Measurements from ENCODE around the gene ARL2BP. TPM values are rescaled to one million over a fixed set of nuclear protein-coding genes. Genes with fewer than 3 reads are reported as not detected.
"Not testable (repeated sequence)": the region's sequence is repeated elsewhere in the genome, so short reads cannot be mapped to it uniquely, and the experiment has no call there.

ARL2BP gene
- total and polyA plus RNA-seq, 2 donors = 58.3 to 84.5 TPM

DNA sequence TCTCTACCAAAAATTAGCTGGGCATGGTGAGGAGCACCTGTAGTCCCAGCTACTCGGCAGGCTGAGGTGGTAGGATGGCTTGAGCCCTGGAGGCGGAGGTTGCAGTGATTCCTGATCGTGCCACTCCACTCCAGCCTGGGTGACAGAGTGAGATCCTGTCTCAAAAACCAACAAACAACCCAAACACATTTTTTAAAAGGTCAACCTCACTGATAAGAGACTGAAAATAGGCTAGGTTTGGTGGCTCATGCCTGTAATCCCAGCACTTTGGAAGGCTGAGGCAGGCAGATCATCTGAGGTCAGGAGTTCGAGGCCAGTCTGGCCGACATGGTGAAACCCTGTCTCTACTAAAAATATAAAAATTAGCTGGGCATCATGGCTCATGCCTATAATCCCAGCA, 30.9 kb downstream of the ARL2BP start:
- not testable (repeated sequence) for H3K4me3 ChIP-seq (ENCODE audit: low read depth, low read length); DNase-seq (ENCODE audit: extremely low spot score); H3K36me3 ChIP-seq (ENCODE audit: insufficient read depth); H3K27ac ChIP-seq (ENCODE audit: low read depth); H3K4me1 ChIP-seq (ENCODE audit: insufficient read depth)
- 80% methylated on average over 5 of the region's 5 CpGs for WGBS

DNA sequence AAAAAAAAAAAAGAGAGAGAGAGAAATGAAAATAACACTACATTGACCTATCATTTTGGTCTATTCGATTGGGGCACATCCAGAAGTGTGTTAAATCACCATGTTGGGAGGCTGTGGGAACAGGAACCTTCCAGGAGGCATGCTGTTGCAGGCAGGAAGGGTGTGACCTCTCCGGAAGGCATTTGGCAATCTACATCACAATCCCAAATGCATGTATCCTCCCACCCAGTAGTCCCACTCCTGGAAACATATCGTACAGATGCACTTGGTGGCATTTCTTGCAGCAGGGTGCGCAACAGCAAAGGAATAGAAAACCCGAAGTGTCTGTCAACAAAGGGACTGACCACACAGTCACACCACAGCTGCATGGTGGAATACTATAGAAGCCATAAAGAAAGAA, 31.5 kb downstream of the ARL2BP start:
- no peak overlapping the region for H3K27ac ChIP-seq (ENCODE audit: low read depth)
- 61% methylated on average over 5 of the region's 5 CpGs for WGBS
- no peak overlapping the region for H3K4me3 ChIP-seq (ENCODE audit: low read depth, low read length)
- H3K36me3 ChIP-seq (ENCODE audit: insufficient read depth) = no peaks in the 10 kb centered on the region
- H3K4me1 ChIP-seq (ENCODE audit: insufficient read depth) = no peaks in the 10 kb centered on the region
- DNase-seq (ENCODE audit: extremely low spot score) = no peak

DNA sequence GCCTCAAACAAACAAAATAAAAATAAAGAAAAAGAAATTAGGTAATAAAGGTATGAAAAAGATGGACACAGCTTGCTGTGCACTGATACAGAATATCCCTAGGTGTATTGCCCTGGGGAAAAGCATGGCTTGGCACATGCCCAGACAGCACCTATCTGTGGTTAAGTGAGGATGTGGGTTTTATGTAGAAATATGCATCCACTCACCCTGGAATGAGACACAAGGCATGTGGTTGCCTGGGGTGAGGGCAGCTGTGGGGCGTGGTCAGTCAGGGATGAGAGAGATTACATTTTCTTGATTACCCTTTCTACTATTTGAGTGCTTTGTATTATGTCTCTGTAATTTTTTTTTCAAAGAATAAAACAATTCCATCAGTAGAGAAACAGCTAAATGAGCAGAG, 32.5 kb downstream of the ARL2BP start:
- 63% methylated on average over 1 of the region's 1 CpG for WGBS
- Histone ChIP-seq H3K27ac (ENCODE audit: low read depth) (no peak overlapping the region), H3K4me3 (ENCODE audit: low read depth, low read length) (no peak overlapping the region), H3K4me1 (ENCODE audit: insufficient read depth) (no peaks in the 10 kb centered on the region), H3K36me3 (ENCODE audit: insufficient read depth) (no peaks in the 10 kb centered on the region)
- DNase-seq (ENCODE audit: extremely low spot score) = no peak

DNA sequence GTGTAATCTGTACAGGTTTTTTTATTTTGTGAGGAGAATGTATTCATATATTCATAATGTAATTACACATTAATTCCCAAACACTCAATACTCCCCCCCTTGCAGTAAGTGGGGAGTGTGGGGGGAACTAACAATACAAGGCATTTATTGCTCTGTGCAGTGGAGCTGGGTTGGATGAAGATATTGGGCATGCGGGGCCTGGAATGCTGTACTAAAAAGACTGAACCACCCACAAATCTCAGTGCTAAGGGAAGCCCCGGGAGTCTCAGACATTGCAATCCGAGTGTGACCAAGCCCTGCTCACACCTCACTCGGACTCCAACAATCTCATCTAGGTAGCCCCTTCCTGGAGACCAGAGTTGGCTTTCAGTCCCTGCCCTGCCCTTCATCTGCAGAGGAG, 33.4 kb downstream of the ARL2BP start:
- WGBS = 67% methylated on average over 4 of the region's 4 CpGs
- H3K27ac ChIP-seq (ENCODE audit: low read depth) = no peak overlapping the region
- no peaks in the 10 kb centered on the region for H3K4me1 ChIP-seq (ENCODE audit: insufficient read depth)
- no peak for DNase-seq (ENCODE audit: extremely low spot score)
- H3K4me3 ChIP-seq (ENCODE audit: low read depth, low read length) = no peak overlapping the region
- no peaks in the 10 kb centered on the region for H3K36me3 ChIP-seq (ENCODE audit: insufficient read depth)

DNA sequence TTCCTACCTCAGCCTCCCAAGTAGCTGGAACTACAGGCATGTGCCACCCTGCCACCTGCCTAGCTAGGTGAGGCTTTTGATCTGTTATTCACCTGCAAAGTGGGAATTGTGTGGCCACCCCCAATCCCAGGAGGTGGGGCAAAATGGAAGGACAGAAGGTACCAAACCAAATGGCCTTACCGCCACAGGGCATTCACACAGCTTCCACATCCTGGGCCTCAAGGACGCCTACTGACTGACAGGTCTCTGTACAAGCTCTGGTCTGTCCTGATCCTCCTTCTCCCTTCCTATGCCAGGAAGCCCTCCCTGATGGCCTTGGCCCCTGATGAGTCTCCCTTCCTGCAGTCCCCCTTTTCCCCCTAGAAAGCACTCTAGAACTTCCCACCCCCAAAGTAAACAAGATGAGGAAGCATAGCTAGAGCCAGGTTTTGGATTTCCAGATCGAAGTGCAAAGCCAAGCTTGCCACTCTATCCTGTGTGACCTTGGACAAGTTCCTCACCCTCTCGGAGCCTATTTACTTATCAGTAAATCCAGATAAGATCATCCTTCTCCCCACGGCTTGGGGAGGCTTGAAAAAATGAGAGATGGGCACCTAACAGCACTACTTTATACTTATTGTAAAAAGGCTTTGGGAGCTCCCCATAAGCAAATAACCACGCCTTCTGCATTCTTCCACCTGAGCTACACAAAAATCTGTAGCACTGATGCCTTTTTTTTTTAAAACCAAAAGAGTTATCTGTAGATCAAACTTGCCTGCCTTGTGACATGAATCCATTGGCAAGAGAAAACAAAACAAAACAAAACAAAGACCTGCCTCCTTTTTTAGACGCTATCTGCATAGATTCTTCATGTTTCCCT, 35.0 kb downstream of the ARL2BP start:
- Histone ChIP-seq H3K4me1 (ENCODE audit: insufficient read depth) (no peaks in the 10 kb centered on the region), H3K36me3 (ENCODE audit: insufficient read depth) (no peaks in the 10 kb centered on the region), H3K27ac (ENCODE audit: low read depth) (no peak overlapping the region), H3K4me3 (ENCODE audit: low read depth, low read length) (no peak overlapping the region)
- WGBS = 59% methylated on average over 7 of the region's 7 CpGs
- no peak for DNase-seq (ENCODE audit: extremely low spot score)

DNA sequence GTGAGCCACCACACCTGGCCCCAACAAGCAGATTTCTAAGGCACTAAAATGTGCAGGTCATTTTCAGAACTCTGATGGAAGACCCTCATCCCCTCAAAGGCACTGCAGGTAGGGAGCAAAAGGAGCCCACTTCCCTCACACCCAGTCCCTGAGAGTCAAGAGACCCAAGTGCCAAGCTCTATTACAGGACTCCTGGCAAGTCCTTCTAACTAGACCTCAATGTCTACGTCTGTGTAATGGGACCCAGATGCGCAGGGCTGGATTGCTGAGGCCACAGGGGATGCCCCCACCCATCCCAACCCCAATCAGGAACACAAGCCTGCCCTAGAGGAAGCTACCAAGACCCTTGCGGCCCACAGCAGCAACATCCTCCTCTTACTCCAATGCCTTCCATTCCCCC, 36.7 kb downstream of the ARL2BP start:
- 96% methylated on average over 3 of the region's 3 CpGs for WGBS
- no peak overlapping the region for H3K4me3 ChIP-seq (ENCODE audit: low read depth, low read length)
- H3K27ac ChIP-seq (ENCODE audit: low read depth) = no peak overlapping the region
- no peak for DNase-seq (ENCODE audit: extremely low spot score)
- H3K36me3 ChIP-seq (ENCODE audit: insufficient read depth) = no peaks in the 10 kb centered on the region
- no peaks in the 10 kb centered on the region for H3K4me1 ChIP-seq (ENCODE audit: insufficient read depth)

DNA sequence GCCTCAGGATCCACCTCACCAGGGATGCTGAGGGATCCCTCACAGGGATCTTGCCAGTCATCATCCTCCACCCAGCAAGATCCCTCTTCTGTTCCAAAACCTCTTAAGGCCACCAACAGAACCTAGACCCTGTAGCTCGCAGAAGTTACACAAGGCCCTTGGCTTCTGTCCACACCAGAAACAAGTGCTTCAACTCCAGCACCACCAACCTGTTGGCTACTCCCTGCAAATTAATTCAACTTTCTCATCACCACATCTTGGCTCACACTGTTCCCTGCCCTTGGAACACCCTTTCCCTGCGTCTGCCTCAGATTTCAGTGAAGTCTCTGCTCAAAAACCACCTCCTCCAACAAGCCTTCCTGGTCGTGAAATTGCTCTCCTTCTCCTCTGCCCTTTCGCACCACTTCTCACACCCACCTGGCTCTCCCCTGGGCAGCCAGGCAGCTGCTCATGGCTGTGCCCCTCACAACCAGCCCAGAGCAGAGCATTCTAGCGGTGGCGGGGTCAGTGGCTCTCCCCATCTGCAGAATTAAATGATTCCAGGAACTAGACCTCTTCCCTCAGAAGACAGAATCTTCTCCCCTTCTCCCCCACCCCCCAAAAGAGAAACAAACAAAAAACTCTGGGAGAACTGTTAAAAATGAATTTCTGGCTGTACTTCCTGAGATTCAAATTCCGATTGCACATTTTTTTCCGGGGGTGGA, 37.6 kb downstream of the ARL2BP start:
- Histone ChIP-seq H3K27ac (ENCODE audit: low read depth) (no peak overlapping the region), H3K4me1 (ENCODE audit: insufficient read depth) (no peaks in the 10 kb centered on the region), H3K4me3 (ENCODE audit: low read depth, low read length) (no peak overlapping the region), H3K36me3 (ENCODE audit: insufficient read depth) (no peaks in the 10 kb centered on the region)
- 74% methylated on average over 8 of the region's 8 CpGs for WGBS
- DNase-seq (ENCODE audit: extremely low spot score) = no peak

DNA sequence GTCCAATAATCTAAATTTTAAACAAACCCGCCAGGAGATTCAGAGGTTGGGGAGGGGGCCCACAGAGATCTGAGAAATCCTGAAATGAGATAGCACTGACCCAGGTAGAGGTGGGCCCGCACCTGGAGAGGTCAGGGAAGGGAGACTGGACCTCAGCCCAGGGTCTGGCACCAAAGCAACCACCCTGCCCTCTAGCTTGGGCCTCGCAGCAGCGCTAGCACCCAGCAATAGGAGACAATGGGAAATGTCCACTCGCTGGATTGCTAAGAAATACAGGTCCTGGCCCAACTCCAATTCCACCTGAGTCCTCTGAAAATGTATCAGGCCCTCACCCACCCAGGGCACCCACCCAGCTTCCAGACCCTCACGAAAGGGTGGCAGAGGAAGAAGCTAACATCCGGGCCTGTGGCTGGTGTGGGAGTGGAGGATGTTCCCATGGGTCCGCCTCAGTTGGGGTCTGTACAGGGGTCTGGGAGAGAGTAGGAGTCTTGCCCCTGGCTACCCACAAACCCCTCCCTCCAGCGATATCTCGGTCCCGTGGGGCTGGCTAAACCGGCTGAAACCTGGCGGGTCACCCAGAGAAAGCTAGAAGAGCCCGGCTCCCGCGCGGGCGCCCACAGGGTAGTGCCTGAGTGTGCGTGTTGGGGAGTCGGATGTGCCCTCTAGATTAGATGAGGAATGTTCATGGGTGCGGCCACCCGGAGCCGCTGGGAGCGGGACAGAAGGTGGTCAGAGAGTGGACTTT, 38.3 kb downstream of the ARL2BP start:
- H3K4me1 ChIP-seq (ENCODE audit: insufficient read depth) = no peaks in the 10 kb centered on the region
- 53% methylated on average over 24 of the region's 24 CpGs for WGBS
- DNase-seq (ENCODE audit: extremely low spot score) = no peak
- peak overlapping the region; percentile 58 for H3K4me3 ChIP-seq (ENCODE audit: low read depth, low read length)
- no peak overlapping the region for H3K27ac ChIP-seq (ENCODE audit: low read depth)
- H3K36me3 ChIP-seq (ENCODE audit: insufficient read depth) = no peaks in the 10 kb centered on the region

DNA sequence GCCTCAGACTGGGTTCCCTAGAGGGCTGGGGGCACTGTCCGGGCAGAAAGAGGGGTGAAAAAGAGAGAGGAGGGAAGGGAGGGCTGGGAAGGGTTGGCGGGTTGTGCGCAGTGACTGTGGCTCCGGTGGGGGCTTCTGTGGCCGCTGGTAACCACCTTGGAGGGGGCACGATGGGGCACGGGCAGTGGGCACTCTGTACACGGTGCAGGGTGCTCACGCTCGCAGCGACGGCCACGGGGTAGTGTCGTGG, 38.8 kb downstream of the ARL2BP start:
- H3K4me1 ChIP-seq (ENCODE audit: insufficient read depth) = no peaks in the 10 kb centered on the region
- DNase-seq (ENCODE audit: extremely low spot score) = no peak
- H3K4me3 ChIP-seq (ENCODE audit: low read depth, low read length) = peak overlapping the region; percentile 58
- no peak overlapping the region for H3K27ac ChIP-seq (ENCODE audit: low read depth)
- 10% methylated on average over 14 of the region's 14 CpGs for WGBS
- no peaks in the 10 kb centered on the region for H3K36me3 ChIP-seq (ENCODE audit: insufficient read depth)

DNA sequence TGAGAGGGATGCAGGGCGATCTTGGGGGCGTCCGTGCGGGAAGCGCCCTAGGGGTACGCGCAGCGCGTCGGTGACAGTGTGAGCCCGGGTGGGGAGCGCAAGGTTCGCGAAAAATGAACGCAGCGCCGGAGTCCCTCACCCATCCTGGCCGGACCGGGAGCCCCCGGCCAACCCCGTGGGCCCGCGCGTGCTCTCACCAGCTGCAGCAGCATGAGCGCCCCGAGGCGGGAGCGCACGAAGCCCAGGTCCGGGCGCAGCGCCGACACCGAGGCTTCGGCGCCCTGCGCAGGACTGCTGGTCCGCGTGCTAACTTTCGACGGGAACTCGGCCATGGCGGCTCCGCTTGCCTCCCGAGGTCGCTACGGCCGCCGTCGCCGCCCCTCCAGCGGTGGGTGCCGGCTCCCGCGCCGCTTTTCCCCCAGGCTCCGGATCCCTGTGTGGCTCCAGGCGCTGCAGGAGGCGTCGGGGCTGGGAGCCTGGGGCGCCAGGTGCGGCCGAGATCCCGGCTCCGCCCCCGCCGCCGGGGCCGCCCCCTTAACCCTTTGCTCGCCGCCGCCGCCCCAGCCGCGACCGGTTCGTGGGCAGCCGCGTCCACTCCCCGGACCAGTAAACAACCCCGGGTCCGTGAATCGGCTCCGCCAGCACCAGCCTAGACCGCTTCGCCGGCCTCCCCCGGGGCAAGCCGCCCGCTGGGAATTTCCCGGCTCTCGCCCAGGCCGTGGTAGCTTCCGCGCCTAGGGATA, 39.3 kb downstream of the ARL2BP start, which contains the start of gene PLLP:
TSS of gene PLLP (minus strand) at position 464 of the 743 bp plus-strand sequence. CDS start at position 332, 132 bp downstream.
- no peaks in the 10 kb centered on the region for H3K4me1 ChIP-seq (ENCODE audit: insufficient read depth)
- H3K4me3 ChIP-seq (ENCODE audit: low read depth, low read length) = peak within 1 kb of the TSS; percentile 58
- H3K27ac ChIP-seq (ENCODE audit: low read depth) = no peak within 1 kb of the TSS
- WGBS = 1% methylated on average over 95 of the region's 95 CpGs
- no peaks in the 10 kb centered on the region for H3K36me3 ChIP-seq (ENCODE audit: insufficient read depth)
- DNase-seq (ENCODE audit: extremely low spot score) = no peak

DNA sequence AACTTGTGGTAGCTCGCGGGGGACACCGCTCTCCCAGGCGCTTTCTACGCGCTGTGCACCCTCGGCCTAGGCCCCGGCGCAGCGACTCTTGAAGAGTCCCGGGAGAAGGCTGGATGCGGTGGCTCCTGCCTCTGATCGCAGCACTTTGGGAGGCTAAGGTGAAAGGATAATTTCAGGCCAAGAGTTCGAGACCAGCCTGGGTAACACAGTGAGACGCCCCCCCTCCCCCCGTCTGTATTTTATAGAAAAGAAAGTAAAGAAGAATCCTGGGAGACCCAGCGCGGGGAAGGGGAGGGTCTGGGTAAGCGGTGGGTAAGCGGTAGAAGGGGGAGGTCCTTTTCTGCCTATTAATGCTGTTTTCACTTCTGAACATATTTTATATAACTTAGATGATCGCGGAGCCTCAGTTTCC, 39.9 kb downstream of the ARL2BP start:
- DNase-seq (ENCODE audit: extremely low spot score) = no peak
- H3K27ac ChIP-seq (ENCODE audit: low read depth) = no peak overlapping the region
- H3K36me3 ChIP-seq (ENCODE audit: insufficient read depth) = no peaks in the 10 kb centered on the region
- 15% methylated on average over 22 of the region's 22 CpGs for WGBS
- no peaks in the 10 kb centered on the region for H3K4me1 ChIP-seq (ENCODE audit: insufficient read depth)
- peak overlapping the region; percentile 58 for H3K4me3 ChIP-seq (ENCODE audit: low read depth, low read length)

DNA sequence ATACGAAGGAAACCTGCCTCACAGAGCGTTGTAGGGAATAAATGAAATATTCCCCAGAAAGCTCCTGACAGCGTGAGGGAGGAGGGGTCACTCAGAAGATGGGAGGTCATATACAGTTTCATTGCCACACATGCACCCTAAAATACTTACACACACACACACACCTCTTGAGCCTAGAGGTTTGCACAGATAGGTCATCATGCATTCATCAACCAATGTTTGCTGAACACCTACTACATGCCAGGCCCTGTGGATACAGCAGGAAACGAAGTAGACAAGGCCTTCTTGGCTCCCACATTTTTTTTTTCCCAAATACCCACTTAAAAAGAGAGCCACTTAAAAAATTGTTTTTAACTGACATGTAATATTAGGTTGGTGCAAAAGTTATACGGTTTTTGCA, 40.3 kb downstream of the ARL2BP start:
- no peaks in the 10 kb centered on the region for H3K36me3 ChIP-seq (ENCODE audit: insufficient read depth)
- no peak overlapping the region for H3K4me3 ChIP-seq (ENCODE audit: low read depth, low read length)
- no peak overlapping the region for H3K27ac ChIP-seq (ENCODE audit: low read depth)
- 81% methylated on average over 5 of the region's 5 CpGs for WGBS
- H3K4me1 ChIP-seq (ENCODE audit: insufficient read depth) = no peaks in the 10 kb centered on the region
- DNase-seq (ENCODE audit: extremely low spot score) = no peak
